NB4 (cell line): ENCODE measurements around the gene MEGF11.

ENCODE experiments used
- DNase-seq: peaks from one replicate; pipeline ENCODE4 v3.0.0; 2010; ENCODE audit warnings: low read depth
- H3K4me3 ChIP-seq: one replicate; pipeline ENCODE4 v1.5.1; 2011; ENCODE audit warnings: mild to moderate bottlenecking, low read depth, low read length, moderate library complexity
- MYC ChIP-seq: IDR thresholded peaks from 2 replicates; pipeline ENCODE4 v1.6.1; 2011; ENCODE audit warnings: low read depth, low read length
- POLR2A ChIP-seq: IDR thresholded peaks from 2 replicates; pipeline ENCODE4 v1.6.1; 2011; ENCODE audit warnings: mild to moderate bottlenecking; ENCODE audit not compliant: insufficient read length; ENCODE audit errors: extremely low read depth
- TF ChIP-seq, protein P1 (sequence below): IDR thresholded peaks from 2 replicates; pipeline ENCODE4 v1.6.1; 2011; ENCODE audit warnings: low read depth, low read length
- TF ChIP-seq, protein P2 (sequence below): IDR thresholded peaks from one replicate; pipeline ENCODE4 v1.5.1; 2012; ENCODE audit warnings: low read depth, low read length

The MEGF11 gene

DNA sequence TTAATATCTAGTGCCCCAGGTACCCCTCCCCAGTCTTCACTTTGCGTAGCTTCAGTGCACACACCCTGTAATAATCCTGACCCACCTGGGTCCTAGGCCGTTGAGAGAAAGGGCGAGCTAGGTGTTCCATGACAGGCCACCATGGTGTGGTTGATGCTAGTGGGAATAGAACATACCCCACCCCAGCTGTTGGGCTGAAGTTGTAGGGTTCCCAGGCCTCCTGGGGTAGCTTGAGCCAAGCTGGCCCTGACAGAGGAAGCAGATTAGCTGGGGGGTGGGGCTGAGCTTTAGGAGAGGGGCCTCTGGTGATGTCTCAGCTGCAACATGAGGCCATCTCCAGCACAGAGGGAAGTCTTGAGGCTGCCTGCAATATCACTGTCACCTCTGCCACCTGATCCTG lies 343.7 kb downstream of the MEGF11 start:
- no peak for DNase-seq
- no peak overlapping the region for H3K4me3 ChIP-seq
- TF ChIP-seq POLR2A (no peak), MYC (no peak)
- TF ChIP-seq, protein P1, sequence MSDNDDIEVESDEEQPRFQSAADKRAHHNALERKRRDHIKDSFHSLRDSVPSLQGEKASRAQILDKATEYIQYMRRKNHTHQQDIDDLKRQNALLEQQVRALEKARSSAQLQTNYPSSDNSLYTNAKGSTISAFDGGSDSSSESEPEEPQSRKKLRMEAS: no peak
- TF ChIP-seq, protein P2, sequence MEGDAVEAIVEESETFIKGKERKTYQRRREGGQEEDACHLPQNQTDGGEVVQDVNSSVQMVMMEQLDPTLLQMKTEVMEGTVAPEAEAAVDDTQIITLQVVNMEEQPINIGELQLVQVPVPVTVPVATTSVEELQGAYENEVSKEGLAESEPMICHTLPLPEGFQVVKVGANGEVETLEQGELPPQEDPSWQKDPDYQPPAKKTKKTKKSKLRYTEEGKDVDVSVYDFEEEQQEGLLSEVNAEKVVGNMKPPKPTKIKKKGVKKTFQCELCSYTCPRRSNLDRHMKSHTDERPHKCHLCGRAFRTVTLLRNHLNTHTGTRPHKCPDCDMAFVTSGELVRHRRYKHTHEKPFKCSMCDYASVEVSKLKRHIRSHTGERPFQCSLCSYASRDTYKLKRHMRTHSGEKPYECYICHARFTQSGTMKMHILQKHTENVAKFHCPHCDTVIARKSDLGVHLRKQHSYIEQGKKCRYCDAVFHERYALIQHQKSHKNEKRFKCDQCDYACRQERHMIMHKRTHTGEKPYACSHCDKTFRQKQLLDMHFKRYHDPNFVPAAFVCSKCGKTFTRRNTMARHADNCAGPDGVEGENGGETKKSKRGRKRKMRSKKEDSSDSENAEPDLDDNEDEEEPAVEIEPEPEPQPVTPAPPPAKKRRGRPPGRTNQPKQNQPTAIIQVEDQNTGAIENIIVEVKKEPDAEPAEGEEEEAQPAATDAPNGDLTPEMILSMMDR: no peak

DNA sequence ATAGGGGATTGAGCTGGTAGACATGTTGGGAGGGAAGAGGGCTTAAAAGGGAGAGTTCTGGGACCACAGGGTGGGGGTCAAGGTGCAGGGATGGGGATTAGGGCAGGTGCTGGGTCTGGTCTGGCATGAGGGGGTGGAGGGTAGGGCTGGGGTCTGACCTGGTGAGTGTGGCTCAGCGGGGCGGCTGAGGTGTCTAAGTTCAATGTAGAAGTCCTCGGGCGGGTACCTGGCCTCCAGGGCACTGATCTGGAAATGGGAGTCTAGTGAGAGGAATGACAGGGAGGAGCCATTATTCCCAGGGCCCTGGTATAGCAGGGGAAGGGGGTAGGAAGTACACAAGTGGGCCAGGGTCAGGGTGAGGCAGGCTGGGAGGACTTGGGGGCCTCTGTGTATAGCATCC lies 344.7 kb downstream of the MEGF11 start:
- H3K4me3 ChIP-seq: no peak overlapping the region
- no peak for DNase-seq
- TF ChIP-seq, protein P1: no peak
- TF ChIP-seq MYC (no peak), POLR2A (no peak)
- TF ChIP-seq, protein P2: no peak

DNA sequence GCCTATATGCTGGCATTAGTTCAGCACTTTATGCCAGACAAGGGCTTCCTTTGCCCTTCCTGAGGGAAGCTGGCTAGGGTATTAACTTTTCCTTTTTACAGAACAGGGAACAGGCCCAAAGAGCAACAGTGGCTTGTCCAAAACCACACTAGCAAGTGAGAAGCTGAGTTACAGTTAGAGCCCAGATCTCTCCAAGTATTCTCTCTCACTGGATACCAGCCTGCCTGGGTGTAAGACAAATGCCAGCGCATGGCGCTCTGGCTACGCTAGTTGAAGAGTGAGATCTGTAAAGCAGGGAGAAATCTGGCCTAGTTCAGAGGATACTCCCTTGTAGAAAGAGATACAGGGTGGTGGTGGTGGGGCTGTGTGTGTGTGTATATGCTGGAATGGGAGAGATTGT lies 345.9 kb downstream of the MEGF11 start:
- DNase-seq: no peak
- TF ChIP-seq, protein P2: no peak
- TF ChIP-seq, protein P1: no peak
- no peak for TF ChIP-seq MYC
- no peak for TF ChIP-seq POLR2A
- H3K4me3 ChIP-seq: no peak overlapping the region

DNA sequence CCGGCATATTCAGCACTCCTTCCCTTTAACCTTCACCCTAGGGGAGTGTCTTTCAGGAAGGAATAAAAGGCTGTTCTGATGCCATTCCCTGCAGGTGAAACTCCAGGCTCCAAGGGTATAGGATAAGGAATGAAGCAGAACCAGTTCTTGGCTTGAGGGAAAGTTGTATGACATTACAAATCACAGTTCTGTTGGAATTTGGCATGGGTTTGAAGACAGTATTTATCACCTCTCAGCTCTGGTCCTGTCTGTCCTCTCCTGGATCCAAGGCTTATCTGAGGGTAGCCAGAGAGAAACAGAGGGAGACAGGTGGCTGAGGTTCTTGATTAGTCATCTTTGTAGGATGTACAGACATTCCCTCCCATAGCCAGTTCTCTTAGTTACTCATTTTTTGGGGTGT lies 347.2 kb downstream of the MEGF11 start:
- TF ChIP-seq, protein P1: no peak
- TF ChIP-seq, protein P2: no peak
- TF ChIP-seq POLR2A (no peak), MYC (no peak)
- no peak overlapping the region for H3K4me3 ChIP-seq
- DNase-seq: no peak

DNA sequence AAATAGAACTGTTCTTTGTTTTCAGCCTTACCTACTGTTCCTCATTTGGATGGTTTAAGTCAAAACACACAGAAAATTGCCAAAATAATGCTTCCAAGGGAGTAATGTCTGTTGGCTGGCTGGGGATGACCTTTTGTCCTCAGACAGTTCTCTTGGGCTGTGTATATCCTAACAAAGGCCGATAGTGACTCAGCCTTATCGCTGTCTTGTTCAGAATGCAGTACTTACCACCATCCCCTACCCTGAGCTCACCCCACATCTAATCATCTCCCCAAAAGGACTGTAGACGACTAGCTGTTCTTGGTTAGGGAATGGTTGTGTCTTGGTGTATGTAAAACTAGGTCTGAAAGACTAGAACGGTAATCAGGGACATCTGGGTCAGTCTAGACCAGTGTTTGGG lies 349.2 kb downstream of the MEGF11 start:
- TF ChIP-seq MYC (no peak), POLR2A (no peak)
- TF ChIP-seq, protein P1: no peak
- TF ChIP-seq, protein P2: no peak
- no peak for DNase-seq
- no peak overlapping the region for H3K4me3 ChIP-seq
